Neural cell (in vitro differentiated cells): ENCODE data around the gene NSG2. TPM values are rescaled to one million over a fixed set of nuclear protein-coding genes. Genes with fewer than 3 reads are reported as not detected.

Experiments used
- H2AFZ ChIP-seq: fragments of 200-600, 300-800 bp; sonication (generic), shearing (Covaris generic); 2 replicates; pipeline ENCODE4 v1.6.0; 2014; ENCODE audit warnings: low read depth, mild to moderate bottlenecking, antibody characterized with exemption, low read length, moderate library complexity
- H3F3A ChIP-seq: fragments of 200-600 bp; shearing (Covaris generic); 2 replicates; pipeline ENCODE4 v1.6.1; 2016; ENCODE audit warnings: mild to moderate bottlenecking, moderate library complexity, mixed read lengths, antibody characterized with exemption, low read length; ENCODE audit not compliant: insufficient read depth, poor library complexity, severe bottlenecking
- H3K27ac ChIP-seq: fragments of 200-600, 300-800 bp; sonication (generic), shearing (Covaris generic); 2 replicates; pipeline ENCODE4 v1.5.1; 2014; ENCODE audit warnings: mild to moderate bottlenecking, low read length, moderate library complexity
- H3K27me3 ChIP-seq: fragments of 300-800, 200-600 bp; sonication (generic), shearing (Covaris generic); 2 replicates; pipeline ENCODE4 v1.6.0; 2014; ENCODE audit warnings: mild to moderate bottlenecking, low read depth, low read length, moderate library complexity; ENCODE audit not compliant: insufficient read depth
- H3K36me3 ChIP-seq: fragments of 300-800, 200-600 bp; sonication (generic), shearing (Covaris generic); 2 replicates; pipeline ENCODE4 v1.5.1; 2014; ENCODE audit warnings: mild to moderate bottlenecking, antibody characterized with exemption, low read length, moderate library complexity; ENCODE audit not compliant: insufficient read depth
- H3K4me2 ChIP-seq: fragments of 300-800, 200-600 bp; sonication (generic), shearing (Covaris generic); 2 replicates; pipeline ENCODE4 v1.6.0; 2014; ENCODE audit warnings: mild to moderate bottlenecking, low read length
- H3K4me3 ChIP-seq: fragments of 300-800, 200-600 bp; sonication (generic), shearing (Covaris generic); 2 replicates; pipeline ENCODE4 v1.5.1; 2014; ENCODE audit warnings: mild to moderate bottlenecking, low read length, moderate library complexity
- H3K79me2 ChIP-seq: fragments of 200-600 bp; shearing (Covaris generic); replicated peaks from 2 replicates; pipeline ENCODE4 v1.6.0; 2014; ENCODE audit warnings: mild to moderate bottlenecking, low read length, moderate library complexity; ENCODE audit not compliant: insufficient read depth
- H3K9ac ChIP-seq: fragments of 300-800, 200-600 bp; sonication (generic), shearing (Covaris generic); 2 replicates; pipeline ENCODE4 v1.6.1; 2016; ENCODE audit warnings: mild to moderate bottlenecking, low read length, mixed read lengths
- H3K9me2 ChIP-seq: fragments of 200-600 bp; shearing (Covaris generic); 2 replicates; pipeline ENCODE4 v1.6.1; 2016; ENCODE audit warnings: mild to moderate bottlenecking, low read length, mixed read lengths; ENCODE audit not compliant: insufficient read depth
- H3K9me3 ChIP-seq: fragments of 200-600, 300-800 bp; sonication (generic), shearing (Covaris generic); 2 replicates; pipeline ENCODE4 v1.6.1; 2016; ENCODE audit warnings: mild to moderate bottlenecking, mixed run types, low read length, moderate library complexity, mixed read lengths
- H4K20me1 ChIP-seq: fragments of 200-600 bp; shearing (Covaris generic); 2 replicates; pipeline ENCODE4 v1.6.1; 2016; ENCODE audit warnings: mild to moderate bottlenecking, mixed run types; ENCODE audit not compliant: insufficient read depth
- CTCF ChIP-seq: fragments of 450-650 bp; IDR thresholded peaks from 2 replicates; pipeline ENCODE4 v1.5.1; 2014; ENCODE audit warnings: antibody characterized with exemption, mild to moderate bottlenecking, moderate library complexity; ENCODE audit not compliant: poor library complexity, severe bottlenecking
- EP300 ChIP-seq: fragments of 450-650 bp; conservative IDR thresholded peaks from 2 replicates; pipeline ENCODE4 v1.6.1; 2014; ENCODE audit warnings: antibody characterized with exemption, mild to moderate bottlenecking, moderate library complexity; ENCODE audit not compliant: poor library complexity, severe bottlenecking
- EZH2 ChIP-seq: fragments of 200-600, 300-800 bp; shearing (Covaris generic), sonication (generic); IDR thresholded peaks from 2 replicates; pipeline ENCODE4 v1.6.1; 2014; ENCODE audit warnings: antibody characterized with exemption, low read length, borderline replicate concordance, mild to moderate bottlenecking; ENCODE audit not compliant: insufficient read depth, poor library complexity, severe bottlenecking
- MXI1 ChIP-seq: fragments of 450-650 bp; conservative IDR thresholded peaks from 2 replicates; pipeline ENCODE4 v1.6.1; 2014; ENCODE audit warnings: antibody characterized with exemption, mild to moderate bottlenecking; ENCODE audit not compliant: poor library complexity, severe bottlenecking
- POLR2AphosphoS5 ChIP-seq: IDR thresholded peaks from 2 replicates; pipeline ENCODE4 v1.6.1; 2012
- RAD21 ChIP-seq: fragments of 450-650 bp; conservative IDR thresholded peaks from 2 replicates; pipeline ENCODE4 v1.6.1; 2014; ENCODE audit warnings: antibody characterized with exemption, mild to moderate bottlenecking, moderate library complexity
- REST ChIP-seq: IDR thresholded peaks from 2 replicates; pipeline ENCODE4 v1.6.1; 2012; ENCODE audit warnings: borderline replicate concordance
- SMC3 ChIP-seq: fragments of 450-650 bp; conservative IDR thresholded peaks from 2 replicates; pipeline ENCODE4 v1.6.1; 2014; ENCODE audit warnings: antibody characterized with exemption, mild to moderate bottlenecking, moderate library complexity; ENCODE audit not compliant: poor library complexity
- TAF1 ChIP-seq: IDR thresholded peaks from 2 replicates; pipeline ENCODE4 v1.6.1; 2012; ENCODE audit warnings: low read depth
- polyA plus RNA-seq: library from polyadenylated mRNA; depleted of rRNA; stranded (reverse); fragments of >200 nt; gene quantifications from 2 replicates; pipeline ENCODE4 v1.2.3, GENCODE V29; 2014

The NSG2 gene
- polyA plus RNA-seq, 1 donor from 2014 or later: 1,761 TPM

- Histone ChIP-seq H3K36me3 (no peaks in the 10 kb centered on the region), H4K20me1 (no peaks in the 10 kb centered on the region), H3K4me3 (no peak overlapping the region), H3K9ac (no peak overlapping the region), H3K79me2 (no peaks in the 10 kb centered on the region), H3K27ac (no peak overlapping the region), H2AFZ (no peak overlapping the region), H3K9me2 (no peaks in the 10 kb centered on the region), H3K27me3 (no peaks in the 10 kb centered on the region), H3K9me3 (no peaks in the 10 kb centered on the region), H3F3A (no peaks in the 10 kb centered on the region), H3K4me2 (no peak overlapping the region)
- no peak for TF ChIP-seq REST
- TF ChIP-seq RAD21: no peak
- no peak for TF ChIP-seq CTCF
- no peak for TF ChIP-seq EP300
- no peak for TF ChIP-seq EZH2
- TF ChIP-seq TAF1: no peak
- no peak for TF ChIP-seq MXI1
- TF ChIP-seq SMC3: no peak
- TF ChIP-seq POLR2AphosphoS5: no peak
These were observed 69.7 kb downstream of the NSG2 start for GRCh38 chr5:174115226-174115625.

- no peak overlapping the region for H3K27ac ChIP-seq
- no peaks in the 10 kb centered on the region for H3K27me3 ChIP-seq
- H3K9me3 ChIP-seq: no peaks in the 10 kb centered on the region
- TF ChIP-seq MXI1 (no peak), EP300 (no peak), POLR2AphosphoS5 (no peak), SMC3 (no peak), RAD21 (no peak), CTCF (no peak), EZH2 (no peak), TAF1 (no peak), REST (no peak)
- no peaks in the 10 kb centered on the region for H3K36me3 ChIP-seq
- no peaks in the 10 kb centered on the region for H3K9me2 ChIP-seq
- no peaks in the 10 kb centered on the region for H4K20me1 ChIP-seq
- H3K4me2 ChIP-seq: no peak overlapping the region
- no peak overlapping the region for H2AFZ ChIP-seq
- no peak overlapping the region for H3K9ac ChIP-seq
- H3F3A ChIP-seq: no peaks in the 10 kb centered on the region
- no peaks in the 10 kb centered on the region for H3K79me2 ChIP-seq
- H3K4me3 ChIP-seq: no peak overlapping the region
These were observed 73.4 kb downstream of the NSG2 start for GRCh38 chr5:174118823-174119467.
